Coronary artery (tissue), 2 donors: ENCODE results near the gene TMEM221.
A peak's percentile ranks its signal among the peaks of the same experiment; 100 is the strongest.

Source experiments
- DNase-seq: peaks from one replicate; pipeline ENCODE4 v3.0.0-alpha.2; 2017; ENCODE audit warnings: low spot score
- H3K27ac ChIP-seq, 2 donors: fragments of 200-600 bp; sonication (generic); one replicate each; pipeline ENCODE4 v1.5.1; 2016 to 2019
- H3K4me3 ChIP-seq: fragments of 200-600 bp; sonication (generic); 2 replicates; pipeline ENCODE4 v1.5.1; 2016; ENCODE audit warnings: mild to moderate bottlenecking, moderate library complexity
- TF ChIP-seq, protein P1 (sequence below): fragments of 200-600 bp; sonication (generic); IDR thresholded peaks from one replicate; pipeline ENCODE4 v1.5.1; 2019; ENCODE audit warnings: antibody characterized with exemption

TMEM221 gene

DNA sequence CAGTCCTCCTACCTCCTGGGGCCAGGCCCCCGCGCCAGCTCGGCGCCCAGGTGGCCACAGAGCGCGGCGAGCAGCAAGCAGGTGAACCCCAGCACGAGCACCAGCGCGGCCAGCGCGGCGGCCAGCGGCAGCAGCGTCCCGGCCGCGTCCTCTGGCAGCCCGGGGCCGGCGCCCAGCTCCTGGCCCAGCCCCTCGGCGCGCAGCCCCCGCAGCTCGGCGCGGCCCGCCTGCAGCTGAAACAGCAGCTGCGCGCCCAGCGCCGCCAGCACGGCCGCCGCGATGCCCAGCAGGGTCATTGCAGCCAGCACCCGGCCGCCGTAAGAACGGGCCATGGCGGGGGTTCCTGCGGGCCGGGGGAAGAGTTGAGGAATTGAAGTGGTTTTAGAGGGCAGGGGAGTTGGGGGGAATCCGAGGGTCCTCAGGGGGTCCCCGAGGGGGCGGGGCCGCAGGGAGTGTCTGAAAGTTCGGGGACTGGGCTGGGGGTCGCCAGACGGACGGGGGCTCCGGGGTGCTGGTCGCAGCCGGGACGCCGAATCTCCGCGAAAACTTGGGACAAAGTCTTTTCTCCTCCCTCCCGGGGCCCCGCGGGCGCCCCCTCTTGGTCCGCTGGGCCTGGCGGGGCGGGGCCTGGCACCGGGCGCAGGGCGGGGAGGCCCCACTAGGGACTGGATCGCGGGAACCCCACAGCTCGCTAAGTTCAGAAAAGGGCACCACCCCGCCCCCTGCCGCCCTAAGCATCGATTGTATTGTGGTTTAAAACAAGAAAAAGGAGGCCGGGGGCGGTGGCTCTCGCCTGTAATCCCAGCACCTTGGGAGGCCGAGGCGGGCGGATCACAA lies at the start of gene TMEM221:
TMEM221 (minus strand) TSS at position 538 of the 837 bp plus-strand sequence; CDS start at position 332, 206 bp downstream.
- DNase-seq: no peak

DNA sequence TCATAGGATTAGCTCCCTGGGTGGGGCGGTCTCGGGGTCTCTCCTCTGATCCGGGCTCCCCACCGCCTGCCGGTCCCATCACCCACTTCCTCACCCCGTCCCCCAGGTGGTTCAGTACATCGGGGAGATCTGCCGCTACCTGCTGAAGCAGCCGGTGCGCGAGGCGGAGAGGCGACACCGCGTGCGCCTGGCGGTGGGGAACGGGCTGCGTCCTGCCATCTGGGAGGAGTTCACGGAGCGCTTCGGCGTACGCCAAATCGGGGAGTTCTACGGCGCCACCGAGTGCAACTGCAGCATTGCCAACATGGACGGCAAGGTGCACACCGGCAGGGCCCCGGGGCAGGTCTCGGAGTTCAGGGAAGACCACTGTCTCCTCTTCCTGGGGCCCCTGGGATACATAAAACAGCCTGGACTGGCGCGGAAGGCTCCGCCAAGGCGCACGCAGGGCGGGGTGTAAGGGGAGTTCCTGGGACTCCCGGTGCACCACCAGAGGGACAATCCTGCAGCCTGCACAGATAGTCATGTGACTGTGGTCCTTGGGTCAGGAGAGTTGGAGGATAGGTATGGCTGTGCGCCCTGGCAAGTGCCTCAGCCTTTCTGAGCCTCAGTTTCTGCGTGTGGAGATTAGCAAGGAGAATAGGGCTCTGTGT lies 48.8 kb upstream of the TMEM221 start:
- TF ChIP-seq, protein P1, sequence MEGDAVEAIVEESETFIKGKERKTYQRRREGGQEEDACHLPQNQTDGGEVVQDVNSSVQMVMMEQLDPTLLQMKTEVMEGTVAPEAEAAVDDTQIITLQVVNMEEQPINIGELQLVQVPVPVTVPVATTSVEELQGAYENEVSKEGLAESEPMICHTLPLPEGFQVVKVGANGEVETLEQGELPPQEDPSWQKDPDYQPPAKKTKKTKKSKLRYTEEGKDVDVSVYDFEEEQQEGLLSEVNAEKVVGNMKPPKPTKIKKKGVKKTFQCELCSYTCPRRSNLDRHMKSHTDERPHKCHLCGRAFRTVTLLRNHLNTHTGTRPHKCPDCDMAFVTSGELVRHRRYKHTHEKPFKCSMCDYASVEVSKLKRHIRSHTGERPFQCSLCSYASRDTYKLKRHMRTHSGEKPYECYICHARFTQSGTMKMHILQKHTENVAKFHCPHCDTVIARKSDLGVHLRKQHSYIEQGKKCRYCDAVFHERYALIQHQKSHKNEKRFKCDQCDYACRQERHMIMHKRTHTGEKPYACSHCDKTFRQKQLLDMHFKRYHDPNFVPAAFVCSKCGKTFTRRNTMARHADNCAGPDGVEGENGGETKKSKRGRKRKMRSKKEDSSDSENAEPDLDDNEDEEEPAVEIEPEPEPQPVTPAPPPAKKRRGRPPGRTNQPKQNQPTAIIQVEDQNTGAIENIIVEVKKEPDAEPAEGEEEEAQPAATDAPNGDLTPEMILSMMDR: no peak
- no peak for DNase-seq
- Histone ChIP-seq H3K4me3 (no peak overlapping the region), H3K27ac (no peak overlapping the region)

More for the DNA sequence above, at the start of gene TMEM221:
- H3K4me3 ChIP-seq: peak within 1 kb of the TSS; percentile 76
- peak within 1 kb of the TSS in 1 of 2 donors; percentile 3 for H3K27ac ChIP-seq
- TF ChIP-seq, protein P1: peak; percentile 28

DNA sequence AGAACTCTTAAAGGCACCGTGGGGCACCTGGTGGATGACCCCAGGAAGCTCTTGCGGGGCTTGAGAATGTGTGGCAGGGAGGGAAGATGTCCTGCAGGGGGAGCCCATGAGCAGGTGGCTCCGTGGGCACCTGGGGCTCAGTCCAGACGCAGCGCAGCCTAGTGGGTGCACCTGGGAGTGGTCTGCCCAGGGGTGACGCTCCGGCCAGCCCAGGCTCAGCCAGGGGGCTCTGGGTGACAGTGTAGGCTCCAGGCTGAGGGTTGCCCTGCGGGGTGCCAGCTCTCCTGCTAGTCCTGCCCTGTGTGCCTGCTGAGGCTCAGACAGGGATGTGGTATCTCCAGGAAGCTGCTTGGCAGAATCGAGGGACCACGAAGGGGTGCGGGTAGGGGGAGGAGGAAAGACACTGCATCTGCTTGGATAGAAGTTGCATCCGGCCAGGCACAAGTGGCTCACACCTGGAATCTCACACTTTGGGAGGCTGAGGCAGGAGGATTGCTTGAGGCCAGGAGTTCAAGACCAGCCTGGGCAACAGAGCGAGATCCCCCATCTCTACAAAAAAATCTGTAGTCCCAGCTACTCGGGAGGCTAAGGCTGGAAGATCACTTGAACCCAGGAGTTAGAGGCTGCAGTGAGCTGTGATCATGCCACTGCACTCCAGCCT lies 48.0 kb upstream of the TMEM221 start:
- no peak overlapping the region for H3K27ac ChIP-seq
- TF ChIP-seq, protein P1: peak; percentile 75
- H3K4me3 ChIP-seq: no peak overlapping the region
- DNase-seq: no peak

DNA sequence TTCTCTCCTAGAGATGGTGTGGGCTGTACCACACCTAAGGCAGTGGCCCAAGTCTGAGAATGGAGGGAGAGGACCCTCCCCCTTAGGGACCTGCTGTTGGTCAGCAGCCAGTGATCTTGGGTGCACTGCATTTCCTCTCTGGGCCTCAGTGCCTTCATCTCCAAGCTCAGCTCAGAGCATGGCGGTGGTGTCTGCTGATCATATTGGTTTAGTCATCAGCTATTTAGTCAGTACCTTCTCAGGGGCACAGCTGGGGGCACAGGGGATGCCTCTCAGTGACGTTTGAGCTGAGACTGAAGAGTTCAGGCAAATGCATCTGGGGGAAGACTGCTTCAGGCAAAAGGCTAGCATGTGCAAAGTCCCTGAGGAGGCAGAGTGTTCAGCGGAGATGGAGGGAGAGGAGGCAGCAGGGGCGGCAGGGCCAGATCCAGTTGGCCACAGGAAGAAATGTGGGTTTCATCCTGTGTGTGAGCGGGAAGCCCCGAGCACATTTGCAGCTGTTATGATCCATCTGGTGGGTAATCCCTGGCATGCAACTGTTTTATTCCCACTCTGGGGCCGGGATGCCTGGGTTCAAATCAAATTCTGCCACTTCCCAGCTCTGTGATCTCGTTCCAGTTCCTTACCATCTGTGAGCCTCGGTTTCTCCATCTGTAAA lies 47.3 kb upstream of the TMEM221 start:
- DNase-seq: no peak

DNA sequence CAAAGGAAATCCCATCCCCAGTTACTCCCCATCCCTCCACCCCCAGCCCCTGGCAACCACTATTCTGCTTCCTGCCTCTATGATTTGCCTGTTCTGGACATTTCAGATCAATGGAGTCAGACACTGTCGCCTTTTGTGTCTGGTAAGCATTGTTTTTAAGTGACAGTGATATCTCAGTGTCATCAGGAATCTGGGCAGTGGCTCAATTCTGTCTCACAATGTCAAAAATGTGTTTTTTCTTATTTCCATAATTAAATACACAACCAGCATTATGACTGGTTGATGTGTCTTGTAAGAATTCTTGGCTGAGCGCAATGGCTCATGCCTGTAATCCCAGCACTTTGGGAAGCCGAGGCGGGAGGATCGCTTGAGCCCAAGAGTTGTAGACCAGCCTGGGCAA lies 42.8 kb upstream of the TMEM221 start:
- Histone ChIP-seq H3K27ac (no peak overlapping the region), H3K4me3 (no peak overlapping the region)
- no peak for DNase-seq
- TF ChIP-seq, protein P1: no peak

More for the DNA sequence above, 47.3 kb upstream of the TMEM221 start:
- TF ChIP-seq, protein P1: no peak
- H3K27ac ChIP-seq: no peak overlapping the region
- H3K4me3 ChIP-seq: no peak overlapping the region

DNA sequence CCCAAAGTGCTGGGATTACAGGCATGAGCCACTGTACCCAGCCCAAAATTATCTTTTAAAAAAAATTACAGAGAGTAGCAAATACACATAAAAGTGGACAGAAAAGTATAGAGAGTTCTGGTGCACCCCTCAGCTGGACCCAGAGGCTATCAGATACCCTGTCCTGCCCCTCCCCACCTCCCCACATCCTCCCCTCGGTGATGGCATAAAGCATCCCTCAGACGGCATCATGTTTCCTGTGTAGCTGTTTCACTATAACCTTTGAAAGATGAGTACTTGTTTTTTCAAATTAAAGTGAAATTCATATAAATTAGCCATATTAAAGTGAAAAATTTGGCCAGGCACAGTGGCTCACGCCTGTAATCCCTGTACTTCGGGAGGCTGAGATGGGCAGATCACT lies 41.9 kb upstream of the TMEM221 start:
- Histone ChIP-seq H3K27ac (no peak overlapping the region), H3K4me3 (no peak overlapping the region)
- TF ChIP-seq, protein P1: no peak
- no peak for DNase-seq
